Measurements from ENCODE around the gene OR5K4.

Gene OR5K4, protein sequence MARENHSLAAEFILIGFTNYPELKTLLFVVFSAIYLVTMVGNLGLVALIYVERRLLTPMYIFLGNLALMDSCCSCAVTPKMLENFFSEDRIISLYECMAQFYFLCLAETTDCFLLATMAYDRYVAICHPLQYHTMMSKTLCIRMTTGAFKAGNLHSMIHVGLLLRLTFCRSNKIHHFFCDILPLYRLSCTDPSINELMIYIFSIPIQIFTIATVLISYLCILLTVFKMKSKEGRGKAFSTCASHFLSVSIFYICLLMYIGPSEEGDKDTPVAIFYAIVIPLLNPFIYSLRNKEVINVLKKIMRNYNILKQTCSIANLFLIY

DNA sequence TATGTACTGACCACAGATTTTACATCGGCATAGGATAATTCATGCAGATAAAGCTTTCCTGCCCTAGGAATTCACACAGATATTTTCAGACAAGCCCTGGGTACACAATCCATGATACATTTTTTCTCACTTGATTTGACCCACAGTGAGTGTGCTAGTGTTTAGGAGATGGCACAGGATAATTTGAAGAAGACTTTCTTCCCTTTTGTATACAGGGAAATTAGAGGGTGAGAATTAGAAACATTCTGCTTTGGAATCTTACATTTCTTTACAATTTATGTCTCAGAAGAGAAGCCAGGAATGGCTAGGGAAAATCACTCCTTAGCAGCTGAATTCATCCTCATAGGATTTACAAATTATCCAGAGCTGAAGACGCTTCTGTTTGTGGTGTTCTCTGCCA lies at the start of gene OR5K4:
Gene OR5K4, plus strand, starts transcription at position 301 of the 400 bp plus-strand sequence. Its CDS starts 0 bp downstream, at position 301.
- DNase-seq, result no peak

DNA sequence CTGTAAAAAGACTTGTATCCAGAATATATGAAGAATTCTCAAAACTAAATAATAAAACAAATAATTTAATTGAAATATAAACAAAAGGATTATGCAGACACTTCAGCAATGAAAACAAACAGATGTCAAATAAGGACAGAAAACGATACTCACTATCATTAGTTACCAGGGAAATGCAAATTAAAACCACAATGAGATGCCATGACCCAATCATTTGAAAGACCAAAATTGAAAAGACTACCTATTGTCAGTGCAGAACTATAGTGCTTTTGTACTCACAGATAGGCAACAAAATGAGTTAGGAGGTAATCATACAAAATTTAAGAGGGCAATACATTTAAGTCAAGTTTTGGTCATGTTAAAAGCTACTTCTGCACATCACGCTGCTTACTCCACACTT lies 31.6 kb upstream of the OR5K4 start:
- DNase-seq, result no peak

DNA sequence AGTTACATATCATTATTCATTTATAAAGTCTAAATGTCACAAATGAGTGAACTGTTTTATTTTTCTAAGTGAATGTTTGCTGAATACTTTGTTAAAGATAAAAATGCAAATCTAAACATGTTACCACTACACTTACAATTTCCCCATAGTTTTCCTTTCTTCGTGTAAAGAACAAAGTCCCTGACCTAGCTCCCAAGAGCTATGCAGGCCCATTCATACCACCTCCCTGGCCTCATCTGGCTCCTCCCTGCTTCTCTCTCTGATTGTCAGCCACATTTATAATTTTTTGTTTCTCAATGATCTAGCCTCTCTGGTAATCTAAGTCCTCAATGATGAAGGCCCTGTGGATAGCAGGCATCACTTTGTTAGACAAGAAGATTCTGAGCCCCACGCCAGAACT lies 31.0 kb upstream of the OR5K4 start:
- DNase-seq, result no peak

DNA sequence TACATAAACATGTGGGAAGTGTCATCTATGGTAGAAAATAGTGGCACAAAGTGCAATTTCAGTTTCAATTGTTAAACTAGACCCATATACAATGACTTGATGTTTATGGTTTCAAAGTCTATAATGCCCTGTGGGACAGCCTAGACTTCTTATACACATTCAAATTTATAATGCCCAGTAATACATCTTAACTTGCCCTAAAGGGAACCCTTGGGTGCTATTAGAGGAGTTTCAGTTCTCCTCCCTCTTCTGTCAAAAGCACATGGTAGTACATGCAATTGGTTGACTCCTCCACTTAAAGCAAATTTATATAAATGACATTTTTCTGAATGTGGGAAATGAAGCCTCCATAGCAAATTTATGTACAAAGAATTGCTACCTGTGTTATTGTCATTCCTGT lies 30.2 kb upstream of the OR5K4 start:
- DNase-seq, result no peak

DNA sequence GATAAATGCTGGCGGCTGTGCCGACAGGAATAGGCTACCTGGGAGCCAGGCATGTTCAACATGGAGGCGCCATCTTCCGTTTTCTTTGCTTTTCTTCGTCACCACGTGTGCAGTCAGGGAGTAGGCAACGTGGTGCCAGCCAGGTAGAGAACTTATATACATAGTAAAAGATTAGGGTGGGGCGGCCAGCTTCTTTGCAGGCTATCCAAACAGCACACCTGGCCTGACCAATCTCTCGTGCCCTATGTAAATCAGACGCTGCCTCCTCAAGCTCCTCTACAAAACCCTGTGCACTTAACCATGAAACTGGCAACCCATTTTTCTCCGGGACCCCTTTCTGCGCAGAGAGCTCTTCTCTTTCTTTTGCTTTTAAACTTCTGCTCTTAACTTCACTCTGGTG lies 28.6 kb upstream of the OR5K4 start:
- no peak for DNase-seq

DNA sequence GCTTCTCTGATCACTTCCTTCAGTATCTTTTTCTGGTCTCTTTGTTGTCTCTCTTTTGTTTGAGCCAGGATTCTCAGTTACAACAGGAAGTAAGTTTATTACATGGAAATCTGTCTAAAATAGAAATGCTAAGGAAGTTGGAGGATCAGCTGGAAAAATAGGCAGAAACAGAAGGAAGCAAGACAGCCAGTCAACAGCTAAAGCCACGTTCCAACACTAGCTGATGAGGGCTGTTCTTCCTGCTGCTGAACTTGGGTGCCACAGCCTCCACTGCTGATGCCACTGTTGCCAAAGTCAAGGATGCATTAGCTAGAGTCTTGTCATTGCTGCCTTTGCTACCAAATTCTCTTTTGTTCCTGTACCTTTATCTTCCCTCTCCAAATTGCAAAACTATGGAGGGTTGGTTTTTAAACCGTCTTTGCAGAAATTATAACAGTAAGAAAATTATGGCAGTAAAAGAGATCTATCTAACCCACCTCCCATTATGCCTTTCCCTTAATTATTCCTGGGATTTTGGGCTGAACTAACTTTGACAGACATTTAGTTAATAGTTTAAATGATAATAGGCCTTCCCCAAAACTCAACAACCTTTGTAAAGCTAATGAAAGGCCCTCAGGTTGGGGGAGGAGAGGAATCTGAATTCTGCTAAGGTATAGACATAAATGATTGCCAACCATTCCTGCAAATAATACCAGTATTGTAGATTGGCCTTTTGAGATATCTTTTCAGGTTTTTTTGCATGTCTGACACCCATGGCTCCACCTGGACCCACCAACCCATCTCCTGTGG lies 27.4 kb upstream of the OR5K4 start:
- no peak for DNase-seq

DNA sequence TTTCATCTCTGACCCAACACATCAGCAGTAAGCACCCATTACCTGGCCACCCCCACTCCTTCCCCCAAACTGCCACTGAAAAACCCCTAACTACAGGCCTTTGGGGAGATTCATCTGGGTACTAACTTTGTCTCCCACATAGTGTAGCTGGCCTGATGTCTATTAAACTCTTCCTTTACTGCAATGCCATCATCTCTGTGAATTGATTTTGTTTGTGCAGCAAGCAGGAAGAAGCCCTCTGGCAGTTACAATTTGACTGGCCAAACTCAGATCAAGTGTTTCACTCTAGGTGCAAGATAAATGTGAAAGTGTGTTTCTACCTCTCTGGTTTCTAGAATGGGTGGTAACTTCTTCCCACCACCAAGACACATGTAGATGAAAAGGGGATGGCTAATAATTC lies 26.7 kb upstream of the OR5K4 start:
- DNase-seq, result no peak

DNA sequence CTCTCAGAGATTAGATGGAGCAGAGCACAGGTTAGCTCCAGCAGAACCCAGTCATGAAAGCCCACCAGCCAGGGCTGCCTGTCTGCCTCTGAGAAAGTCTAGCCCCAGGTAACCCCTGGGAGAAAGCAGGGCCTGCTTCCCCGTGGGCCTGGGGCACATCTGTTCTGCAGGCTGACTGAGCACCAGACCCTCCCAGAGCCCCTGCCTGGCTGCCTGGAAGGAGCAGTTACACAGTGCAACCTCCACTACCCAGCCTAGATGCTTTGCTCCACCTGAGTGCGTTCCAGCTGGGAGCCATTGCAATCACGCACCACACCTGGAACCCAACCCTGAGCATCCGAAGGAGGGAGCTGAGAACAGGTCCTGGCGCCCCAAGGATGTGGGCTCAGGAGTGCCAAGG lies 24.7 kb upstream of the OR5K4 start:
- no peak for DNase-seq

DNA sequence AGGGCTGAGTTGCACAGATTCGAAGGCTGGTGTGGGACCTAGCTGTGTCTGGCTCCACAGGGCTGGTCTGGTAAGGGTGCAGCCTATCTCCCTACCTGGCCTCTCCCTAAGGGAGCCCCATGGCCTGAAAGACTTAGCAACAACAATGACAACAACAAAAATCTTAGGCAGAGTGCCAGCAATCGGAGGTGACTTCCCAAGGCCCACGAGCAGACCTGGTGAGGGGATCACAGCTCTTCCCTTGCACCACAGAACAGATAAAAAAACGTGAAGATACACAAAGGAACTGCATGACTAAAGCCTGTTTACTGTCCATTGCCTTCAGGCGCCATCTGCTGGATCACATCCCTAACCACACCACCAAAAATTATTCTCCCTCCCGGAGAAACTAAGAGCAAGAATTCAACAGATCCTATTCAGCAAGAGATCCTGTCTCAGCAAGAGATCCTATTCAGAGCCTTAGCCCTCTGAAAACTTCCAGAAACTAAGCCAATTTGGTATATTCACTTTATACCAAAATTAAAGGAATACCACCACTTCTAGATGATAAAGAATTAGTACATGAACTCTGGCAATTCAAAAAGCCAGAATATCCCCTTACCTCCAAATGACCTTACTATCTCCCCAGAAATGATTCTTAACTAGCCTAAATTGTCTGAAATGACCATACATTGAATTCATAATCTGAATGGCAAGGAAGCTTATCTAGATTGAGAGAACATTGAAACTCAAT lies 24.1 kb upstream of the OR5K4 start:
- no peak for DNase-seq

DNA sequence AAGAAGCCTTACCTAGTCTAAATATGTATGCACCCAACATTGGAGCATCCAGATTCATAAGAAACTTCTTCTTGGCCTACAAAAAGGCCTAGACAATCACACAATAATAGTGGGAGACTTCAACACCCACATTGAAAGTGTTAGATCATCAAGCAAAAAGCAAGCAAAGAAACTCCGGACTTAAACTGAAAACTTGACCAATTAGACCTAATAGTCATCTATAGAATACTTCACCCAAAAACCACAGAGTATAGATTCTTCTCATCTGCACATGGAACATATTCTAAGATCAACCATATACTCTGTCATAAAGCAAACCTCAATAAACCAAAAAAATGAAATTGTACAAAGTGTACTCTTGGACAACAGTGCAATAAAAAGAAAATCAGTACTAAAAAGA lies 22.3 kb upstream of the OR5K4 start:
- DNase-seq, result no peak

DNA sequence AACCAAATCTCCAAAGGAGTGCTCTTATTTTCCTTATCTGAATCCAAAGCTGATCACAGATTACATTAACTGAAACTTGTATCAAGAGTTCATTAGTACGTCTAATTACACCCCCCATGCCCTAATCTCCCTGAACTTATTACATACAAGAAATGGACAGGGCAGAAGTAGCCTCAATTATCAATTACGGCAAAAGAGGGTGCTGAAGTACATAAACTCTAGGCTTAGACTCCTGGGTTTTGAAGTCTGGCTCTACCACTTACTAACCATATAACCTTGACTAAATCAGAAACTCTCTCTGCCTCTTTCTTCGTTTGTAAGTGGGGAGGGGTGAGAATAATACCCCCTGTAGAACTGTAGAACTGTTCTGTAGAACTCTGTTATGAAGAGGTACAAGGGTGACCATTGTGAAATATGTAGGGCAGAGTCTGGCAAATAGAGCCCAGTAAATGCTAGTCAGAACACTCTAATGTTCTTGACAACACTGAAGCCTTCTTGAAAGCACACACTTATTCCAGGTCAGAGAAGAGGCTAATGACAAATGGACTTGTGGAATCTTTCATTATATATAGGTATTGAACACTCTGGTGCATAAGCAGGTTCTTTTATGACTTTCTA lies 19.6 kb upstream of the OR5K4 start:
- DNase-seq, result no peak

DNA sequence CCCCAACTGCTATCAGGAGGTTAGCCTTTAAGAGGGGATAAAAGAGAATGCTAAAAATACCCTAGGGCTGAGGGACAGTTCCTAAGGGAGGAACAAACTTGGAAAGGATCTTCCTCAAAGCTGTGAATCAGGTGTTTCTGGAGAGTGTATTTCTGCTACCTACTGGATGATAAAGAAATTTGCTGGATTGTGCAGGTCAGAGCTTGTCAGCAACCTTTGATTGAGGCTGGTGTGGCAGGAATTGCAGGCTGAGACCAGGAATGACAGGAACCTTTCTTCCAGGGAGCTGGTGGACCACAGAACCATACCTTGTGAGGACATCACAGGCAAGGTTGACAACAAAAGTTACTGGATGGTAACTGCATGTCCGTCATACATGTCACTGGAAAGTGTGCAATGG lies 14.6 kb upstream of the OR5K4 start:
- DNase-seq, result no peak

DNA sequence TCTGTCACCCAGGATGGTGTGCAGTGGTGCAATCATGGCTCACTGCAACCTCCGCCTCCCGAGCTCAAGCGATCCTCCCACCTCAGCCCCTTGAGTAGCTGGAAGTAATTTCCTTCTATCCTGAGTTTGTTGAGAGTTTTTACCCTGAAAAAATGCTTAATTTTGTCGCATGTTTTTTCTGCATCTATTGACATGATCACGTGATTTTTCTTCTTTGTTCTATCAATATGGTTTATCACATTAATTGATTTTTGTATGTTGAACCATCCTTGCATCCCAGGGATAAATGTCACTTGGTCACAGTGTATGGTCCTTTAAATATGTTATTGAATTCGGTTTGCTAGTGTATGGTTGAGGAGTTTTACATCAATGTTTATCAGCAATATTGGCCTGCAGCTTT lies 11.9 kb upstream of the OR5K4 start:
- DNase-seq, result no peak

DNA sequence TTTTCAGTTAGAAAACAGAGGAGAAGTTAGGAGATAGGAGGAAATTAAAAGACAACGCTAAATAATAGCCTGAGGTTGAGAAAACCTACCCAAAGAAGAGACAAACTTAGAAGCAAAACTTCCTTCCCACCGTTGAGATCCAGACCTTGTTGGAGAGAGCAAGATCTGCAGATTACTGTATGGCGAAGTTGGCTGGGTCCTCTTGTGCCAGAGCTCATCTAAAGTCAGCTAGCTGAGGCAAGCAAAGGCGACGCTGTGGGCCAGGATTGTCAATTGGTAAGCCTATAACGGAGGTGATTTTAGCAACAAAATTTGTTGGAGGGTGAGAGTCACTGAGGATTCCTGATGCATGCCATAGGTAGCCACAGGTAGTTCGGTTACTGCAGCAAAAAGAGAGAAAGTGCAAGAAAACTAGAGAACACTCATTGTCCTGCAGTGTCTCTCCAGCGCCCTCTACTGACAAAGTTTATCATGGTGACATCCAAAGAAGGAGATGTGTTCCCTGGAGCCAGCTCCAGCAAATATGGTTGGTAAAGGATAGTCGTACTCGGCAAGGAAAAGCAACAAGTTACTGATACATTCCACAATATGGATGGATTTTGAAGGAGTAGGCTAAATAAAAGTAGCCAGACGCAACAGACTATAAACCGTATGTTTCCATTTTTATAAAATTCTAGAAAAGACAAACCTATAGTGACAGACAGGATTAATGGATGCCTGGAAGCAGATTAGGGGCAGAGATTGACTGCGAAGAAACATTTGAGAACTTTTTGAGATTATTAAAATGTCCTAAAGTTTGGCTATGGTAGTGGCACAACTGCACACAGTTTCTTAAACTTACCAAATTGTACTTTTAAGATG lies 9.8 kb upstream of the OR5K4 start:
- DNase-seq, result no peak

DNA sequence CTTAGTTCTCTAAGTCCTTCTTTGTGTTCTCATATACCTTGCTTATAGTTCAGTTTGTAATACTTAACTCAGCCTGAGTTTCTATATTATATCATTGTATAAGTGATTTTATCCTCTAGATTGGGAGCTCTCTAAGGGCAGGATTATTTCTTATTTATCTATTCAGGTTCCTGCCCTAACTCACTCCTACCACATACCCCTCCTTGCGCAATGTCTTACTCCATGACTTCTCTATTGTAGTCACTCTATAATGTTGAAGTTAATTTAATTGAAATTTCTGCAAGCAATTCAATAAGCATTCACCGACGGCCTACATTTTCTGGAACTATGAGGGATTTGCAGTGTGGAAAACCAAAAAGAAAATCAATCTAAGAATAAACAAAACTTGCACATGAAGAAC lies 3.6 kb upstream of the OR5K4 start:
- no peak for DNase-seq

DNA sequence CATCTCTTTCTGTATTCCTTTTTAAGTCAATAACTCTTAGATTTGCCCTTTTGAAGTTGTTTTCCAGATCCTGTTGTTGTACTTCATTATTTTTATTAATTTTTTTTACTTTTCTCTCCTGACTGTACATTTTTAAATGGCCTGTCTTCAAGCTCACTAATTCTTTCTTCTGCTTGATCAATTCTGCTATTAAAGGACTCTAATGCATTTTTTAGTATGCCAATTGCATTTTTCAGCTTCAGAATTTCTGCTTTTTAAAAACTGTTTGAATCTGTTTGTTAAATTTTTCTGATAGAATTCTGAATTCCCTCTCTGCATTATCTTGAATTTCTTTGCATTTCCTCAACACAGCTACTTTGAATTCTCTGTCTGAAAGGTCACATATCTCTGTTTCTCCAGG lies 5.6 kb downstream of the OR5K4 start:
- no peak for DNase-seq

DNA sequence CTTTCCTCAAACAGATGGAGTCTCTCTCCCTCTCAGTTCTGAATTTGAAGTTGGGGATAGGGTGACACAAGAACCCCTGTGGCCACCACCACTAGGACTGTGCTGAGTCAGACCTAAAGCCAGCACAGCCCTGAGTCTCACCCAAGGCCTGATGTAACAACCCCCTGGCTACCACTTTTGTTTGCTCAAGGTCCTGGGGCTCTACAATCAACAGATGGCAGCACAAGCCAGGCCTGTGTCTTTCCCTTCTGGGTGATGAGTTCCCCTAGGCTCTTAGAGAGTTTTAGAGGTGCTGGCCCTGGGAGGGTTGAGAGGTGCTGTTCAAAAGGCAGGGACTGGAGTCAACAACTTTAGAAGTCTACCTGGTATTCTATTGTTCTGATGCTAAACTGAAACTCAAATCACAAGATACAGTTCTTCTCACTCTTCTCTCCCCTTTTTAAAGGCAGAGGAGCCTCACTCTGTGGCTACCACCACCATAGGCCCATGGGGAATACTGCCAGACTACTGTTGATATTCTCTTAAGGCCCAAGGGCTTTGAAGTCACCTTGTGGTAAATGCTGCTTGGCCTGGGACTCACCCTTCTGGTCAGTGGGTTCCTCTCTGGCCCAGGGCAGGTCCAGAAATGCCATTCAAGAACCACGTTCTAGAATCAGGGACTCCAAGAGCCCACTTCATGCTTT lies 6.5 kb downstream of the OR5K4 start:
- no peak for DNase-seq

DNA sequence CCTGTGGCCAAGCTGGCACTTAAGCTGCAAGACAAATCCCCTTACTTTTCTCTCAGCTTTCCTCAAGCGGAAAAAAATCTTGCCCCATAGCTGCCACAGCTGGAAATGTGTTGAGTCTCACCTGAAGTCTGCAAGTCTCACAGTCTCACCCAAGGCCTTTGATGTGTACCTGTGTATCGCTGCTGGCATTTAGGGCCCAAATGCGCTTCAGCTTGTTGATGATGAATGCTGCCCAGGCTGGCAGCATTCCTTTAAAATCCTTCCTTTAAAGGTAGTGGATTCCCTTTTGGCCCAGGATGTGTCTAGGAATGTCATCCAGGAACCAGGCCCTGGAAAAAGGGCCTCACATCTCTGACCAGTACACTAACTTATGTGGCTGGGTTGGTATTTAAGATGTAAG lies 7.0 kb downstream of the OR5K4 start:
- no peak for DNase-seq

DNA sequence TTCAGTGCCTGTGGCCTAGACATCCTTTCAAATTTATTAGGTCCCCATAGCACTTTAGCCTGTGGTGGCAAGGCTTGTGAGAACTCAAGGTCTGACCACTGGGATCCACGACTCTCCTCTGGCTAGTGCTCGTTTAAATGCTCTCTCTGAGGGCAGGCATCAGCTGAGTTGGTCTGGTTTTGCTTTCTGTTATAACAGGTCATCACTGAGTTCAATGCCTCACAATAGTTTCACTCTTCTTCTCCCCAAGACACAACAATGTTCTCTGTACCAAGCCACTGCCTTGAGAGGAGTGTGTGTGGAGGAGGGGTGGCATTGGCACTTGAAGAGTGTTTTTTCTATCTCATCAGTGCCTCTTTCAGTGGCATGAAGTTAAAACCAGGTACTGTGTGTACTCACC lies 7.6 kb downstream of the OR5K4 start:
- no peak for DNase-seq

DNA sequence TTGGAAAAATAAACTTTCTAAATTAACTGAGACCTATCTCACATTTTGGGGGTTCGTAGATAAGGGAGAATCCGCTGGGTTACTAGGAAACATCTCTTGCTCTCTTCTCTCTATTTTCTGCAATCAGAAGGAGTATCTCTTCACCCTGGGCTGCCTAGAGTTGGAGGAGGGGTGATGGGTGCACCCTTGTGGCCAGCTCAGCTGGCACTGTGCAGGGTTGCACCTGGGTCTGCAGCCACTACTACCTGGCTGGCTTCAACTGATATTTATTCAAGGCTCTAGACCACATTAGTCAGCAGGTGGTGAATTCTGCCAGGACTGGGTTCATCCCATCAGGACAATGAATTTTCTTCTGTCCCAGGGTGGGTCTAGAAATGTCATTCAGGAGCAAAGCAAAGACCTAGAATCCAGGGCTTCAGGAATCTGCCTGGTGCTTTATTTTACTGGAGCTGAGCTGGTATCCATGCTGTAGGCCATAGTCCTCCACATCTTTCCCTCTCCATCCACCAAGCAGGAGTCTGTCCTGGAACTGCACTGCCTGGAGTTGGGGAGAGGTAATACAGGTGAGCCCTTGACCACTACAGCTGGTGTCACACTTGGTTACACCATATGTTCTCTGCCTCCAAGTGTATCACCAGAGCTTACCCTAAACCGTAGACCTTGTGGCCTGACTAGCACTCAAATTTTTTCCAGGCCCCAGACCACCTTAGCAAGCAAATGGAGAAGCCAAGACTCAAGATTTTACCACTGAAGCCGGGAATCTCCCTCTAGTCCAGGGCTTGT lies 14.0 kb downstream of the OR5K4 start:
- DNase-seq, result no peak

DNA sequence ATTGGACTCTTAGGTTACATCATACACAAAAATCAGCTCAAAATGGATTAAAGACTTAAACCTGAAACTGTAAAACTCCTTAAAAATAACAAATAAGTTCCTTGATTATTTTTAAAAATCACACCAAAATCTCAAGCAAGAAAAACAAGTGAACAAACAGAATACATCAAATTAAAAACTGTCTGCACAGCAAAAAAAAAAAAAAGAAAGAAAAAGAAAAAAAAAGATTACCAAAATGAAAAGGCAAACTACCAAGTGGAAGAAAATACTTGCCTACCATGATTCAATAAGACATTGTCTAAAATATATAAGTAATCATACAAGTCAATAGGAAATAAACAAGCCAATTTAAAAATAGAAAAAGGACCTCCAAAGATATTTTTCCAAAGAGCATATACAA lies 17.5 kb downstream of the OR5K4 start:
- no peak for DNase-seq

Data from amniotic stem cell (primary cell).